Osteocyte (in vitro differentiated cells): Measurements from ENCODE around the gene RPS6KA2. TPM values are rescaled to one million over a fixed set of nuclear protein-coding genes. Genes with fewer than 3 reads are reported as not detected.

Experiments
- DNase-seq: peaks from one replicate; pipeline ENCODE4 v3.0.0; 2021; ENCODE audit warnings: mixed read lengths; ENCODE audit not compliant: unreplicated experiment; ENCODE audit errors: extremely low spot score
- H3K27ac Mint-ChIP-seq: one replicate; pipeline ENCODE4 v1.8.0; 2021; ENCODE audit warnings: mild to moderate bottlenecking, mixed read lengths; ENCODE audit not compliant: unreplicated experiment
- H3K27me3 Mint-ChIP-seq: one replicate; pipeline ENCODE4 v1.8.0; 2021; ENCODE audit warnings: mixed read lengths; ENCODE audit not compliant: unreplicated experiment
- H3K36me3 Mint-ChIP-seq: one replicate; pipeline ENCODE4 v1.8.0; 2021; ENCODE audit warnings: mixed read lengths; ENCODE audit not compliant: unreplicated experiment
- H3K4me1 Mint-ChIP-seq: one replicate; pipeline ENCODE4 v1.8.0; 2021; ENCODE audit warnings: mixed read lengths; ENCODE audit not compliant: unreplicated experiment
- H3K4me3 Mint-ChIP-seq: one replicate; pipeline ENCODE4 v1.8.0; 2021; ENCODE audit warnings: mild to moderate bottlenecking, moderate library complexity, mixed read lengths; ENCODE audit not compliant: unreplicated experiment
- H3K9me3 Mint-ChIP-seq: one replicate; pipeline ENCODE4 v1.8.0; 2021; ENCODE audit warnings: mixed read lengths; ENCODE audit not compliant: unreplicated experiment
- total RNA-seq: library from RNA; stranded (reverse); gene quantifications from 2 replicates; pipeline ENCODE4 v1.2.1, GENCODE V29; 2021
- TF ChIP-seq, protein P1 (sequence below): fragments of 200-600 bp; sonication (generic); IDR thresholded peaks from 2 replicates; pipeline ENCODE4 v1.5.0; 2021; ENCODE audit warnings: antibody characterized with exemption, mild to moderate bottlenecking, moderate library complexity

The RPS6KA2 gene
- total RNA-seq, 1 donor from 2014 or later: 89.9 TPM

DNA sequence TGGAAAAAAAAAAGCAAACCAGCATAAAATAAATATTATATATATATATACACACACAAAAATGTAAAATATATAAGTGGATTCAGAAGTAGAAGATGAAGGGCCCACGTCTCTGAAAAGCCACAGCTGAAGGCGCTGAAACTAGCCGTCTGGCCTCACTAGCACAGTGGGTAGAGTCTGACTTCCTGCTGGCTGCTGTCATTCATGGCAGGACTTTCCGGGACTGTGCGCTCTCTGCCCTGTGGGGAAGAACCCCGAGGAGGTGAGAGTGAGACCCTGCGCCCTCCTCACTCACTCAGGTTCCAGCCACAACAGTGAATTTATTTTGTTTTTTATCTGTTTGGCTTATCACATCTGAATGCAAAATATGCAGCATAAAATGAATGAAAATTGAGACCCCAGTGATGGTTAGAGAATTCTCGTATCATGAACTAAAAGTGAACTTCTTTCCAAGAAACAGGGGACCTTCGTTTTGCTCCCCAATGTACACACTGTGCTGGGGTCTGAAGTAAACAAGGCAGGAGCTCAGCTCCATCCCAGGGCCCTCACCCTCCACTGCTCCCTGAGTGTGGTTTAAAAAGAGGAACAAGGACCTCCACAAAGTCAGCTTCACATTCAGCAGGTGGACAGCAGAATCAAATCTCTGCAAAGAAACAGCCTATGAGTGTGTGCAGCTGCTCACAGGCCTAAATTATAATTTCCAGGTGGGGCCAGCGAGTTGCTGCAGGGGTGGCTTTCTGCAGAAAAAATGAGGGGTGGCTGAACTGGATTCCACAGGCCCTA lies 39.2 kb downstream of the RPS6KA2 start:
- Mint-ChIP-seq H3K27me3 (no peaks in the 10 kb centered on the region), H3K27ac (peak overlapping the region; percentile 79), H3K4me3 (no peak overlapping the region), H3K36me3 (peaks cover 8% of the 10 kb centered on the region), H3K4me1 (peaks cover 60% of the 10 kb centered on the region), H3K9me3 (no peaks in the 10 kb centered on the region)
- DNase-seq: peak; percentile 76
- TF ChIP-seq, protein P1, sequence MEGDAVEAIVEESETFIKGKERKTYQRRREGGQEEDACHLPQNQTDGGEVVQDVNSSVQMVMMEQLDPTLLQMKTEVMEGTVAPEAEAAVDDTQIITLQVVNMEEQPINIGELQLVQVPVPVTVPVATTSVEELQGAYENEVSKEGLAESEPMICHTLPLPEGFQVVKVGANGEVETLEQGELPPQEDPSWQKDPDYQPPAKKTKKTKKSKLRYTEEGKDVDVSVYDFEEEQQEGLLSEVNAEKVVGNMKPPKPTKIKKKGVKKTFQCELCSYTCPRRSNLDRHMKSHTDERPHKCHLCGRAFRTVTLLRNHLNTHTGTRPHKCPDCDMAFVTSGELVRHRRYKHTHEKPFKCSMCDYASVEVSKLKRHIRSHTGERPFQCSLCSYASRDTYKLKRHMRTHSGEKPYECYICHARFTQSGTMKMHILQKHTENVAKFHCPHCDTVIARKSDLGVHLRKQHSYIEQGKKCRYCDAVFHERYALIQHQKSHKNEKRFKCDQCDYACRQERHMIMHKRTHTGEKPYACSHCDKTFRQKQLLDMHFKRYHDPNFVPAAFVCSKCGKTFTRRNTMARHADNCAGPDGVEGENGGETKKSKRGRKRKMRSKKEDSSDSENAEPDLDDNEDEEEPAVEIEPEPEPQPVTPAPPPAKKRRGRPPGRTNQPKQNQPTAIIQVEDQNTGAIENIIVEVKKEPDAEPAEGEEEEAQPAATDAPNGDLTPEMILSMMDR: no peak

DNA sequence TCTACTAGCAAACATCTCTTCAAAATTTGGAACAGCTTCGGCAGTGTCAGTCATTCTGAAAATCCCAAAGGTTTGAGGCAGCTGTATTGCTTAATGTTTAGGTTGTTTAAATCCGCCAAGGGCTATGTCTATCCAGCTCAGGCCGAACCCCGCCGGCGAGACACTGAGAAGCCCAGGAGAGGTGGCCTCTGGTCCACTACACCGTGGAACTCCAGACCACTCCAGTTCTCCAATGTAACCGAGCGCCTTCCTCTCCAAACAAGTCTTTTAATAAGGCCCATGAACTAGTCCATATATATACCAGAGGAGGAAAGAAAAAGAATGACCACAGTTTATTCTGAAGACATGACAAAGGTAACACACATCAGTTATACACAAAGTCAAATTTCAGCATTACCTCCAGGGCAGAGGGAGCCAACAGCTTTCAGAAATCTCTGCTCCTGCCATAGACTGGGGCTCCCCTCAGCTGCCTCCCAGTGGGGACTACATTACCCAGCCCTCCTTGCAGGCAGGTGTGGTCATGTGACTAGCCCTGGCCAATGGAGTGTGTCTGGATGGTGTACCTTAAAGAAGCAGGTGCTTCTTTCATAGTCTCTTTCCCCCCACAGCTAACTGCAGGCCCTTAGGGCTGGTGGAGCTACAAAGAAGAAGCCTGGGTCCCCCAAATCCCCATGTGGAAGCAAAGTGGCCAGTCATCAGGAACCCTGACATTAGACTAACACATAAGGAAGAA lies 40.5 kb downstream of the RPS6KA2 start, which contains the start of gene RAMACL:
RAMACL (minus strand) TSS at position 255 of the 733 bp plus-strand sequence; CDS start at position 54, 201 bp downstream.
- Mint-ChIP-seq H3K36me3 (peaks cover 8% of the 10 kb centered on the region), H3K27ac (peak within 1 kb of the TSS; percentile 44), H3K27me3 (no peaks in the 10 kb centered on the region), H3K4me3 (no peak within 1 kb of the TSS), H3K4me1 (peaks cover 48% of the 10 kb centered on the region), H3K9me3 (no peaks in the 10 kb centered on the region)
- DNase-seq: peak; percentile 54
- TF ChIP-seq, protein P1: no peak

DNA sequence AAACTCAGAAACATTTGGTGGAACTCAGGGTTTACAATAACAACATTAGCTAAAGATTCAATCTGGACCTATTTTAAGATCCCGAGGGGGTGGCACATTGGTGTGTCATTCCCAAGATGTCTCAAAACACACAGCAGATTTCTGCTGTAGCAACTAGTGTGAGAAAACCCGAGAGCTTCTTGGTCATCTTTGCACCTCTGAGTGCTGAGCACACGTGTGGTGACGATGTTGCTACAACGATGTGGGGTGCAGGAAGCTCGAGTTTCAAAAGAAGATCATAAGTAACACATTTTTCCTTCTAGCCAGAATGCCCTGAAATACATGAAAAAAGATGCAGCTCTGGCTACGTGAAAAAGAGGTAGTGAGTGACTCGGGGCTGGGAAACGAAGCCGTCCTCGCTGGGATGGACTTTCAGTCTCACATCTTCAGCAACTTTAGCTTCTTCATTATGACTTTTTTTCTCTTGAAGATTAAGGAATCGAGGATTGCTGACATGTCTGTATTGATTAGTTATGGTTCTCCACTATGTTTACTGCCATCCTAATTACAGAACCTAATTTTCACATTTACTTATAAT lies 42.1 kb downstream of the RPS6KA2 start:
- no peak overlapping the region for H3K4me3 Mint-ChIP-seq
- H3K9me3 Mint-ChIP-seq: no peaks in the 10 kb centered on the region
- TF ChIP-seq, protein P1: no peak
- peaks cover 8% of the 10 kb centered on the region for H3K36me3 Mint-ChIP-seq
- peaks cover 41% of the 10 kb centered on the region for H3K4me1 Mint-ChIP-seq
- DNase-seq: no peak
- H3K27me3 Mint-ChIP-seq: no peaks in the 10 kb centered on the region
- H3K27ac Mint-ChIP-seq: no peak overlapping the region

DNA sequence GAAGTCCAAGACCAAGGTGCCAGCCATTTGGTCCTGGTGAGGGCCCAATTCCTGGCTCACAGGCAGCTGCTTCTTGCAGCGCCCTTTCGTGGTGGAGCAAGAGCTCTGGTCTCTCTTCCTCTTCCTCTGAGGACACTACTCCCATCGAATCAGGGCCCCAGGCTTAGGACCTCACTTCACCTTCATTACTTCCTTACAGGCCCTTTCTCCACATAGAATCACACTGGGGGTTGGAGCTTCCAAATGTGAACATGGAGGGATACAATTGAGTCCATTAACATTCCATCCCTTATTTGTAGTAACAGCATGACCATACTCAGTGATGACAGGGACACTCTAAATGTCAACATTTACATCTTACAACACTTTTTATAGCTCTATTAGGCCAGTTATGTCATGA lies 42.9 kb downstream of the RPS6KA2 start:
- TF ChIP-seq, protein P1: no peak
- Mint-ChIP-seq H3K27me3 (no peaks in the 10 kb centered on the region), H3K9me3 (no peaks in the 10 kb centered on the region), H3K27ac (no peak overlapping the region), H3K4me3 (no peak overlapping the region), H3K4me1 (peaks cover 37% of the 10 kb centered on the region), H3K36me3 (peaks cover 8% of the 10 kb centered on the region)
- no peak for DNase-seq
